GM18517 (cell line): ENCODE data around the gene FAM171A1.

Source experiments
- ATAC-seq: cut with Tn5 transposase; IDR thresholded peaks from one replicate; pipeline ENCODE4 v1.9.1; 2021; ENCODE audit warnings: mild to moderate bottlenecking, moderate library complexity; ENCODE audit not compliant: unreplicated experiment

FAM171A1 gene

DNA sequence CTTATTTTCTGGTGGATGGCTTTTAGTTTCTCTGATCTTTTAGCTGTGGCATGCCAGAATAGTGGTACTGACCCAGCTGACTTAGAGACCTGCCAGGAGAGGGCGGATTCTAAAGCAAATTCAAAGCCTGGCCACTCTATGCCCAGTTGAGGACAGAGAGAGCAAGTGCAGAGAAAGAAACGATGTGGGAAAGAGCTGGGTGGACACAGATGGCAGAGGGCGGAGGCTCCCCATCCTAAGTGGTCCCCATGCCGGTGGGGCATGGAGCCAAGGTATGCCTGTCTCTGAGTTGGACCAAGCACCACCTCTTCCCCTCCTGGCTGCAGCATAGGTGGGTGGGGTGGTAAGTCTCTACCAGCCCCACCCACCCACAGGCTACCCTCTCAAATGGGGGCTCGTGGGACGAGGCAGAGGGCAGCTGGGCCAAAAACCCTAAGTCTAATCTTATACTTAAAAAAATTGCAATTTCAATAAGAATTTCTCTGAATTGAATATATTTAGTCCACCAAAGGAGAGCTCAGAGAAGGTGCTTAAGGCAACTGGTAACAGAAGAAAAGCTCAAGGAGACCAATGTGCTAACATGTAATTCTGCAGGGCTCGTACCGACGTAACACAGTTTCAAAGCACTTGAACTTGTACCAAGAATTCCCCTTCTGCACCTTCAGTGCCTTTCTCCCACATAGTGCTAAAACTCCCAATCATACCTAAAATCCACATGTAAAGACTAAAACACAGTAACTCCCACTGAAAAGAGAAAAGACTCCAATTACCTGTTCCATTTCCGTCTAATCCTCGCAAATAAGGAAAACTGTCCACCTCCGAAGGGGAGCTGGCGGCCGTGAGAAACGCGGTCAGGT, 116.9 kb downstream of the FAM171A1 start:
- ATAC-seq: no peak

DNA sequence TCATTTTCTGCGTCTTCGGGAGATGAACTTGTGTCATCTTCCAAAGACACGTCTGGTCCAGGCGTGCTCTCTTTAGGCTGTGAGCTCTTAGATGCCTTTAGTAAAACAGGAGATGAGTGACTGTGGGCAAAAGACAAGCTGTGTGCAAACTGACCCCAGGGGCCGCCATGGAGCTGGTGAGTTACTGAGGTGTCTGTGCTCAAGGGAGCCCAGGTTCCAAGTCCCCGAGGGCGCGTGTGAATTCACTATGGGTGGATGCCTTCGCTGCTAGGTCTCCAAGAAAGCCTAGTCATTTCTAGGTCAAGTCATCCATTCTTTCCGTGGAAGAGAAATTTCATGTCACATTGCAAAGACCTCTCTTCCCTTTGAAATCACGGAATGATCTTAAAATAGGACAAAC, 118.7 kb downstream of the FAM171A1 start:
- no peak for ATAC-seq

DNA sequence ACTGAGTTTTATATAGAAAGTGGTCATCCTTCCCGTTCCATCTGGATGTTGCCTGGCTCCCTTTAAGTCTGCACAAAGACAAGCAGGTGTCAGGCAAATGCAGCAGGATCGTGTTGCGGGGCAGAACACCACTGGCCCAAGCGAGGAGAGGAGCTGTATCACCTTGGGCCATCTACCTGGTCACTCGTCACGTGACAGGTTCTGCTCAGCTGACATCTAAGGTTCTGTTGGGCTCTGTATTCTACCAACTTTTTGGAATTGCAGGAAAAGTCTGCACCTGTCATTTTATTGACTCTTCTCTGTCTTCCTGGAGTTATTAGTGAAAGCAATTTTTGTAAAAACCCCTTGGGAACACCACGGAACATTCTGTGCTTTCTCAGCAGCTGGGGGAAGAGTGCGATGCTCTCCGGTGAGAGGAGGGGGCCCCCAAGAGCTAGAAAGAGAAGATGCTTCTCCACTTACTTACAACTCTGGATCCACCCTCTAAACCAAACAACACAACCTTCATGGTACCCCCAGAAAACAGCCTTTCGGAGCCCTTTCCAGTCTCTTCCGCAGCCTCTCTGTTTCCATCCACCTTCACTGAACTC, 119.2 kb downstream of the FAM171A1 start:
- no peak for ATAC-seq

DNA sequence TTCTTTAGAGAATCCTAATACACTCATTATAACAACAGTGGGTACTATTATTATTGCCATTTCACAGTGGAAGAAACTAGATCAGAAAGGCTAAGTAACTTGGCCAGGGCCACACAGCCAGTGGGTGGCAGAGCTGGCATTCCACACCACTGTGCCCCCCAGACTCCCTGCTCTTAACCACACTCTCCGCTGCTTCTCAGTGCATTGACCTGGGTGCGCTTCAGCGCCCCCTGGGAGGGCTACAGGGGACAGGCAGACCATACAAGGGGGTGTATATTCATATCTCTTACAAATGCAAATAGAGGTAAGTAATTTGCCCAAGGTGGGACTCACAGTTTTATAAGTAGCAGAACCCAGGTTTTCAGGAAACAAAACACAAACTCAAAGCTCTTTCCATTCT, 125.6 kb downstream of the FAM171A1 start:
- ATAC-seq: no peak

DNA sequence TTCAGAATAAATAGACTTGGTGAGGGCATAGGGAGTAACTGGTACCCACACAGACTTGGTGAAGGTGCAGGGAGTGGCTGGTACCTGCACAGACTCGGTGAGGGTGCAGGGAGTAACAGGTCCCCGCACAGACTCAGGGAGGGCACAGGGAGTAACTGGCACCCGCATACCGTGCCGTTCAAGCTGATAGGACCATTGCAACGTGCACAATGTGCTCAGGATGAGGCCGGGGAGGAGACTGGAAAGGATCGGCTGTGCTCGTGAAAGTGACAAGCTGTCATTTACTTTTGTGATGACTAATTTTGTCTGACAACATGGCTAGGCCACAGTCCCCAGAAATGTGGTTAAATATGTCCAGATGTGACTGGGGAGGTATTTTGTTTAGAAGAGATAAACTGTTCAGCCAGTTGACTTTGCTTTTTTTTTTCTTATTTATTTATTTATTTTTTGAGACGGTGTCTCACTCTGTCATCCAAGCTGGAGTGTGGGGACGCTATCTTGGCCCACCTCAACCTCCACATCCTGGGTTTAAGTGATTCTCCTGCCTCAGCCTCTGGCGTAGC, 126.4 kb downstream of the FAM171A1 start:
- no peak for ATAC-seq

DNA sequence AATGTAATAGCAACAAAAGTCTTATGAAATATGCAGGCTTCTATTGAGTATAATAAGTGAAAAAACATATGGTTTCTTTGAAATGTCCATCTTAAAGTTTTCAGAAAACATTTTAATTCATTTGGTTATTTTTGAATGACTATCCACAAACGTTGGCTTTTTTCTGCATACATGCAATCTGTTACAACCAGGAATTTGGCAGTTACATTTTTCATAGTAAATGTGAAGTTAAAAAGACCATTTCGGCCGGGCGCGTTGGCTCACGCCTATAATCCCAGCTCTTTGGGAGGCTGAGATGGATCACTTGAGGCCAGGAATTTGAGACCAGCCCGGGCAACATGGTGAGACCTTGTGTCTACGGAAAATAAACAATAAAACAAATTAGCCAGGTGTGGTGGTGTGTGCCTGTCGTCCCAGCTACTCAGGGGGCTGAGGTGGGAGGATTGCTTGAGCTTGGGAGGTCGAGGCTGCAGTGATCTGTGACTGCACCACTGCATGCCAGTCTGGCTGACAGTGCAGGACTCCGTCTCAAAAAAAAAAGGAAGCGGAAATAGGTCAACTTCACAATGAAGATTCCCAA, 128.7 kb downstream of the FAM171A1 start:
- ATAC-seq: no peak

DNA sequence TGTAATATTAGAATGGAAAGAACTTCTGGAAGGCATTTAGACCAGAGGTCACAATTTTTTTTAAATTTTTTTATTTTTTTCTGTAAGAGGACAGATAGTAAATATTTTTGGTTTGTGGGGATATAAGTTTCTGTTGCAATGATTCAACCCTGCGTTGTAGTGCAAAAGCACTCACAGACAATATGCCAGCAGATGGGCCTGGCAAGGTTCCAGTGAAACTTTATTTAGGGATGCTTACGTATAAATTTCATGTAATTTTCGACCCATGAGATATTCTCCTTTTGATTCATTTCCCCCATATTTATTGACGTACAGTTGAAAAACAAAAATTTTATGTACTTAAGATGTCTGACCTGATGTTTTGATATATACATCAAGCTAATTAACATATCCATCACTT, 129.8 kb downstream of the FAM171A1 start:
- no peak for ATAC-seq

DNA sequence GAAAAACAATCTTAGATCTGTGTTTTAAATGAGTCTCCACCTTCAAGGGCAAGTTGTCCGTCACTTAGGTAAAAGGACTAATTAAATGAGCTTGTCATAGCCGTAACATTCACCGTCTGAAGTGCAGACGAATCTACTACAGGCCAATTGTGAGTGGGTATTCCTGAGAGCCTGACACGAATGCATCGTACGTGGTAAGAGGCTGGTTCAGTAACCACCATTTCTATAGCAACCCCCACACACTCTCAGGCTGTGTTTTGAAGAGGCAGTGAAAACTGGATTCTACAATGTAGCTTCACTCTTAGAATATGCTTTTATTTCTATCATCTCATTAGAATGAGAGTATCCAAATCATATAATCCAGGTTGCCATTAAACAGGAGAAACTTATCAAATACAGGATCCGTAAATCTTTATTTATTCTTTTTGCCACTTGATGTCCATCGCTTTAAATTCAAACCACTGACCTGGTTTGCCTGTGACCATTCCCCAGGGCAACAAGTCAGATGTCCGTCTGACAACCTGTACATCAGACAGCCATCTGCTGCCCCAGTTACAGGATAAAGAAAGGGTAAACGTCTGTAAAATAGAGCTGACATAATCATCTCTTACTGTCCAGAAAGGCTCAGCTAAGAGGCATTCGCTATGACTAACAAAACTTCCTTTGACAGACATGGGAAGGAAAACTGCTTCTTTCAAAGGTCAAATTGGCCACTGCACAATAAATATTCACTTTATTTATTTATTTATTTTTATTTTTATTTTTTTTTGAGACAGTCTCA, 132.3 kb downstream of the FAM171A1 start:
- ATAC-seq: no peak

DNA sequence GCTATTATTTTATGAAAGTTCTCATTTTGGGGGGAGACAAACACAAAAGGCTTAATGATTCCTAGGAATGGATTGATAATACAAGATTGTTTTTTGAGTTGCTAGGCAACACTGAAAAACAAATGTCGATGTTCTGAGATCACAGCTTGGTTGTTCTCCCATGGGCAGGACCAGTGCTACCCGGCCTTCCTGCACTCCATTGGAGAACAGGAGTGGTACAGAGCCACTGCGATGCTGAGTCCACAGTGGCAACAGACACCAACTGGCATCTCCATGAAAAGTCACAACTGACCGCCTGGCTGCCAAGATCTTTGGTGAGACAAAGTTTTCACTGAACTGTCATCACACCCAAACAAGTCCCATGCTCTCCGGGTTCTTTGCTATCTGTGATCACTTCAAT, 133.7 kb downstream of the FAM171A1 start:
- ATAC-seq: no peak

DNA sequence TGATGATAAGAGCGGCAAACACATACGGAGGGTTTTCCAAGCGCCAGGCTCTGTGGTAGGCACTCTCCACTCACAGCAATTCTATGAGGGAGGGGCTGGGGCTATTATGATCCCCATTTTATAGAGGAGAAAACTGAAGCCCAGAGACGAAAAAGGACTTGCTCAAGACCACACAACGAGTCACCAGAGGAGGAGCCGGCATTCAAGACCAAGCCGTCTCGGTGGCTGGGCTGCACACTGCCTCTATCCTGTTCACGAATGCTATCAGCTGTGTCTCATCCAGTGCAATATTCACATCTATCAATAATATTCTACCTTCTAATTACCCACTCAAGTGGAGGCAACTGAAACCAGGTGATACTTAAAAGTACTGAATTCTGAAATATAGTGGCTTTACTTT, 134.7 kb downstream of the FAM171A1 start:
- no peak for ATAC-seq

DNA sequence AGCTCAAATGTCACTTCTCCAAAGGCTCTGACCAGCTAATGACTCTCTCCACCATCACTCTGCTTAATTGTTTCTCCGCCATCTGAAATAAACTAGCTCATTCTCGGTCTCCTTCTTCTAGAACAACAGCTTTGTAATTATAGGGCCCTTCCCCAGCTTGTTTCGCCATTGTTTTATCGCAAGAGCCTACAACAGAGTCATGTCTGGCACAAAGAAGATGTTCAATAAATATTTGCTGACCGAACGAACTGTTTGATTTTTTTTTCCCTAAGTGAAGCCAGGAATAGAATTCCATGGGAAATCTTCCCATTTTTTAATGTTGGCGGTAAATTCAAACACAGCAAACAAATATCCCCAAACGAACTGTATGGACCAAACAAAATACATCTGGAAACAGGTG, 138.8 kb downstream of the FAM171A1 start:
- ATAC-seq: no peak

DNA sequence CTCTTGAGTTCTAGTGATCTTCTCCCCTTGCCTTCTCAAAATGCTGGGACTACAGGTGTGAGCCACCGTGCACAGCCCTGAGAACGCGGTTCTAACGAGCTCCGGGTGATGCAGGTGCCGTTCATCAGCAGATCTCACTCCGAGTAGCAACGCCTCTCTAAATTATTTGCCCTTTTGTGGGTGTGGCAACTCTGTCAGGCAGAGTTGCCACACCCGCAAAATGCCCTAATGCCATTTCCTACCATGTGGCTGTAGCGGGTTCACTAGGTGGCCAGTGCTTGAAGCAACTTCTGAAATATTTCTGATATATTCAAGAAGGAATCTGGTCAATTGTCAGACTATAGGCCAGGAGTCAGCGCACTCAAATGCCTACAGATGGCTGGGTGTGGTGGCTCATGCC, 139.7 kb downstream of the FAM171A1 start:
- no peak for ATAC-seq

DNA sequence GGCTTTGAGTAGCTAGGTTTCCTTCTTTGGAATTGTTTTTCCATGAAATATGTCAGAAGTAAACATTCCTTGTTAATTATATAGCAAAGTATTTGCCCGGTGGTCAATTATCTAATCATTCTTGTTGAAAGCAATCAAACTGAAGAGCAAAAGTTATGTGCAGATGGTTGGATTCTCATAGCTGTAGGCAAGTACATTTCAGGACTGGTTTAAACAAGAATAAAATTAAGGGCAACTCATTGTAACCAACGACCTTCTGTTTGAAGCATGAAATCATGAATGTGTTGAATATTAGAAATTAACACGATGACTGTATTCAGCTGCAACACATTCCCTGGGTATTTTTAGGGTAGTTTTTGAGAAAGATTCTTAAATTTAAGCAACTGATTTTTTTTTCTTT, 140.8 kb downstream of the FAM171A1 start:
- ATAC-seq: no peak

DNA sequence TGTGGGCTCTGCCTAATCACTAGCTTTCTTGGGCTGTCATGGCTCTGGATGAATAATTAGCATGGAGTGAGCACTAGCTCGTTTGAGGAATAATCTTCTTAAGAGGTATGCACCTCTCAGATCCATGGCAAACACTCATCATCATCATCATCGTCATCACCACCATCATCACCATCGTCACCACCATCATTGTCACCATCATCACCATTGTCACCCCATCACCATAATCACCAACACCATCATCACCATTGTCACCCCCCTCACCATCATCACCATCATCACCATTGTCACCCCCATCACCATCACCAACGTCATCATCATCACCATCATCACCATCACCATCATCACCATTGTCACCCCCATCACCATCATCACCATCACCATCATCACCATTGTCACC, 141.8 kb downstream of the FAM171A1 start:
- ATAC-seq: no peak

DNA sequence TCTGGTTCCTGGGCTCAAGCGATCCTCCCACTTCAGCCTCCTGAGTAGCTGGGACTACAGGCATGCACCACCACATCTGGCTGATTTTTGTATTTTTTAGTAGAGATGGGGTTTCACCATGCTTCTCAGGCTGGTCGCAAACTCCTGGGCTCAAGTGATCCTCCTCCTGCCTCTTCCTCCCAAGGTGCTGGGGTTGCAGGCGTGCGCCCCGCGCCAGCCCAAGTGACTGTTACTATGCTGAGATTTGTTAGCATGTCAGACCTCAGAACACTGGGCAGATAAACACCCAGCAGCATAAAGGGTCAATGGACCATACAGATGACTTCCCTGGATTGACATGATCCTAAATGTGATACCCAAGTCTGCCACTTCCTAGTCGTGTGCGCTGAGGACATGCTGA, 142.7 kb downstream of the FAM171A1 start:
- no peak for ATAC-seq

DNA sequence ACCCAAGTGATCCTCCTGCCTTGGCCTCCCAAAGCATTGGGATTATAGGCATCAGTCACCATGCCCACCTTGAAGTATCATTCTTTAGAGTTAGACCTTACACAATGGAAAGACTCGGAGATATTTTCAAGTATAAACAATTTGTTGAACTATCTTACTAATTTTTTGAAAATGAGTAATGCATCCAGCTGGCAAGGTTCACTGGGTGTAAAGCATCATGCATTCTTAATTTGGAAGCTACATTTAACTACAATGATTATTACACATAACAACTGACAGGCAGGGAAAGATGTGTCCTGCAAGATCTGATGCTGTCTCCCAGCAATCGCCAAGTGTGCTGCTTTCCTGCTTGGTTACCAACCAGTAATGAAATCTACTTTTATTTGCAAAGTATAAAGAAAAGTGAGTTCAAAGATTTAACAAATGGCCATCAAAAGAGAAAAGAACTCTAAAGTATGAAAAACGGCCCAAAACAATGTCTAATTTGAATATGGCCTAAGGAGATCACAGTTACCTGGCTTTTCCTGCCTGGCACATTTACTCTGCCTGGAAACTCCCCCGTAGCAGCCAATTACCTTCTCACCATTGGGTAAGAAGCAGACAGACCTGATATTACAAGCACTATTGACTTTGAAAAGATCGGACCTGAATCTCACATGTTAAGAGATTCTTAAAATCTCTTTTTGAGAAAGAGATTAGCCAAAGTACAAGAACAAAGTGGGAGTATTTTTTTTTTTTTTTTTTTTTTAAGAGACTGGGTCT, 143.3 kb downstream of the FAM171A1 start:
- no peak for ATAC-seq

DNA sequence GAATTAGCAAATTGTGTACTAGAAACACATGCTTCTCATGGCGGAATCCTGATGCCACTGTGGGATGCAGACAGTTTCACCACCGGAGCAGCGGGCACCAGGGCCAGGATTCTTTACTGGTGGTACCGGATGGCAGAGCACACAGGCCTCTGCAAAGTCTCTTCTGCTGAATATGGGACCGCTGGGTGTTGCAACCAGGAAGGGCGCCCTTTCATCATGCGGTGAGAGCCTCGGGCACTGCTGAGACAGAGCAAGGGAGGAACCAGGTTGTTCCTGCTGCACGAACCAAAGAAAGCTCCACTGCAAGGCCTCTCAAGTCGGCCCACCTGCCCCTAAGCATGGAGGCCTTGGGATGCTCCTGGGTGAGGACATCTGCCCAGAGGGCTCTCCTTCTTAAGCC, 145.6 kb downstream of the FAM171A1 start:
- no peak for ATAC-seq

DNA sequence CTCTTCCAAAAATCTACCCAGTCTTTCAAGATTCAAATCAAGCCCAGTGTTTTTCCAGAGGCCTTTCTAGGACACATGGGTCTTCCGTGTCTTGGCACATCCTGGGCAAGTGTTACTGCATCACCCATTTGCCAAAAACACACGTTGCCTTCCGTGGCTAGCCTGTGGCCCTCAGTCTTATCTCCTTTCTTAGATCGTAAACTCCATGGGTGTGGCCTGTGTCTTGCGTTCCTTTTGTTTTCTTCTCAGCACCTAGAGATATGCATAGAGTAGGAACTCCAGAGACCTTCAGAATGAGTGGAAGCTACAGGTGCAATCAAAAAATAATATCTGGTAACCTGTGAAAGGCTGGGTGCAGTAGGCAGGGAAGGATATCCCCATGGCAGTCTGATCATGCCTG, 146.1 kb downstream of the FAM171A1 start:
- no peak for ATAC-seq

DNA sequence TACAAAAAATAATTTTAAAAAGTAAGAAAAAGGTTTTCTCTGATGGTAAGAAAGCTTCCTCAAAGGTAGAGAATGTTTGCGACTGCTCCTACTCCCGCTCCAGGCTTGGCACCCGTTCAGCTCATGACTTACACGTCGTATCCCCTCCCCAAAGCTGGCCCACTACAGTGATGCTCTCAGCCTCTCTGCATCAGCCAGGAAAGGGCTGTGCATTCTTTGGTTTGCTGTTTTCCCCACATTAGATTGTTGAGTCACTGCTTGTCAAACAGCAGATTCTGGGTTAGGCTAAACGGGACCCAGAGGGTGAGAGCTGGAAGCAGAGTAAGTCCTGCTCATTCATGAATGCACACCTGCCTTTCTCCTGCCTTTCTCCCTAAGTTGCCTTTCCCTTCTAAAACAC, 147.9 kb downstream of the FAM171A1 start:
- ATAC-seq: no peak

DNA sequence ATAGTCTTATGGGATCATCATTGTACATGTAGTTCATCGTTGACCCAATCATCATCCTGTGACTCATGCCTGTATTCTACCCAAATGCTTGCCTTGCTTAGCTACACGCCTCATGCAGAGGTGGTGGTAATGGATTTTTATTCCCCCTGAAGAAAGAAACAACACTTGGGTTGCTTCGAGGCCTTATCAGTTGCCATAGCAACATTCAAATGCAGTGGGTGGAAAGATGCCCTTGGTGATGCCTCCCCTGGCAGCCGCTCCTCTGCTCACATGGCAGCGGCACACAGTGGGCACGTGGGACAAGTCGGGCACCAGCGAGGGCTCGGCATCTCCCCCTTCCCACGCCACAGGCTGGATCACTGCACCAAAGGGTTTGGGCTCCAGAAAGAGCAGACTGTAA, 148.6 kb downstream of the FAM171A1 start:
- ATAC-seq: no peak

DNA sequence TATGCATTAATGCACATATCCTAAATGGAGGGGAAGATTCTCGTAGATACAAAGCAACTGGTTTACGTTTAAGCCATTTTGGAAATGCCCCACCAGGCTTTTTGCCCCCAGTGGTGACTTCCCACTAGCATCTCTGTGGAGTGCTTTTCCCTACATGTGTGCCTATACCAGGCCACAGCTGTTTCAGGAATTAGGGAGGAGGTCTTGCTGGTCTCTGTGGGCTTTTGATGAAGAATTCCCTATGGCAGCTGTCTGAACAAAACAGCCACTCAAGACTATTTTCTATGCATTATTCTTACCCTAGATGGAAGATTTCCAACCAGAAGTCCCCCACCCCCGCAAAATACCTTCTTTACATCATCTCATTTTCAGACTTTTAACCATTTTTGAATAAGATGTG, 150.6 kb downstream of the FAM171A1 start:
- no peak for ATAC-seq
